Panc1 (cell line): Measurements from ENCODE around the gene COL4A2. TPM values are rescaled to one million over a fixed set of nuclear protein-coding genes. Genes with fewer than 3 reads are reported as not detected.

Experiments
- ATAC-seq: fragments of 200-7000 bp; cut with Tn5 transposase; 2 replicates; pipeline ENCODE4 v1.9.1; 2020; ENCODE audit warnings: mild to moderate bottlenecking, moderate library complexity
- BruUV-seq: library from RNA; stranded (reverse); fragments of 400-500 nt; replicated peaks from 2 replicates; lab custom pipeline; 2021; lab: Mats Ljungman, UMichigan
- CTCF ChIA-PET: fragments of 300-600 bp; sonication (Branson Sonifier 250); formaldehyde crosslinking; loops from one replicate; lab custom pipeline; 2022; ENCODE audit warnings: antibody characterized with exemption; lab: Charles Lee
- POLR2A ChIA-PET: fragments of 300-600 bp; sonication (Branson Sonifier 250); formaldehyde crosslinking; loops from one replicate; lab custom pipeline; 2022; ENCODE audit warnings: antibody characterized with exemption; lab: Charles Lee
- DNase-seq: peaks from one replicate; pipeline ENCODE4 v3.0.0-alpha.2; 2010; ENCODE audit warnings: low read depth, low spot score
- H3K27ac ChIP-seq: 2 replicates; pipeline ENCODE4 v1.5.1; 2011; ENCODE audit warnings: mild to moderate bottlenecking, low read length, inconsistent platforms
- H3K27me3 ChIP-seq: fragments of 200-500 bp; sonication (Bioruptor generic); 2 replicates; pipeline ENCODE4 v1.6.0; 2014; ENCODE audit warnings: low read length, inconsistent platforms; ENCODE audit not compliant: control insufficient read depth, insufficient read depth
- H3K36me3 ChIP-seq: fragments of 200-500 bp; sonication (Bioruptor generic); 2 replicates; pipeline ENCODE4 v1.5.1; 2014; ENCODE audit warnings: inconsistent platforms, mild to moderate bottlenecking, low read length, moderate library complexity; ENCODE audit not compliant: control insufficient read depth, insufficient read depth
- H3K4me1 ChIP-seq: 2 replicates; pipeline ENCODE4 v1.5.1; 2011; ENCODE audit warnings: inconsistent platforms, mild to moderate bottlenecking, low read length, moderate library complexity; ENCODE audit not compliant: control insufficient read depth, insufficient read depth
- H3K4me3 ChIP-seq, 2 experiments: 2 replicates each; pipeline ENCODE4 v1.5.1; 2011 to 2012; ENCODE audit warnings: low read depth in 2 of 2, low read length in 2 of 2, mild to moderate bottlenecking in 2 of 2, inconsistent platforms in 1 of 2, moderate library complexity in 1 of 2
- H3K9me3 ChIP-seq: fragments of 200-500 bp; sonication (Bioruptor generic); 2 replicates; pipeline ENCODE4 v1.5.1; 2014; ENCODE audit warnings: low read depth, mild to moderate bottlenecking, inconsistent platforms, low read length, moderate library complexity; ENCODE audit not compliant: control insufficient read depth, insufficient read depth
- POLR2AphosphoS5 ChIP-seq: IDR thresholded peaks from 2 replicates; pipeline ENCODE4 v1.6.1; 2012; ENCODE audit warnings: mild to moderate bottlenecking, low read depth, low read length, moderate library complexity
- REST ChIP-seq, 2 experiments: IDR thresholded peaks; 2 replicates each; pipeline ENCODE4 v1.6.1; 2011 to 2012; ENCODE audit warnings: low read depth in 2 of 2, control low read depth in 1 of 2, low read length in 1 of 2, mild to moderate bottlenecking in 1 of 2, moderate library complexity in 1 of 2; ENCODE audit not compliant: insufficient read depth in 1 of 2
- SIN3A ChIP-seq: IDR thresholded peaks from 2 replicates; pipeline ENCODE4 v1.6.1; 2012; ENCODE audit warnings: low read depth, mild to moderate bottlenecking, low read length, moderate library complexity, borderline replicate concordance; ENCODE audit not compliant: insufficient read depth
- TCF7L2 ChIP-seq: IDR thresholded peaks from 2 replicates; pipeline ENCODE4 v1.6.1; 2011; ENCODE audit warnings: mild to moderate bottlenecking, low read depth, low read length, inconsistent platforms
- in situ Hi-C: cut with HindIII; loops from 2 replicates; pipeline ENCODE4 v1.10.0; 2016; ENCODE audit warnings: low sequenced_read_pairs, low pct_unique_long_range_greater_than_20kb
- intact Hi-C: fragments of 100-400 bp; cut with micrococcal nuclease; formaldehyde crosslinking; loops from one replicate; pipeline ENCODE4 v1.10.0; 2022; ENCODE audit not compliant: unreplicated experiment
- total RNA-seq: library from RNA; stranded (reverse); gene quantifications from one replicate; pipeline ENCODE4 v1.2.1, GENCODE V29; 2021; ENCODE audit not compliant: unreplicated experiment
- TF ChIP-seq, protein P1 (sequence below): fragments of 450-650 bp; IDR thresholded peaks from 2 replicates; pipeline ENCODE4 v1.5.1; 2017; ENCODE audit warnings: mild to moderate bottlenecking

Gene COL4A2
- total RNA-seq, 1 experiment from 2014 or later: 3.0 TPM

DNA sequence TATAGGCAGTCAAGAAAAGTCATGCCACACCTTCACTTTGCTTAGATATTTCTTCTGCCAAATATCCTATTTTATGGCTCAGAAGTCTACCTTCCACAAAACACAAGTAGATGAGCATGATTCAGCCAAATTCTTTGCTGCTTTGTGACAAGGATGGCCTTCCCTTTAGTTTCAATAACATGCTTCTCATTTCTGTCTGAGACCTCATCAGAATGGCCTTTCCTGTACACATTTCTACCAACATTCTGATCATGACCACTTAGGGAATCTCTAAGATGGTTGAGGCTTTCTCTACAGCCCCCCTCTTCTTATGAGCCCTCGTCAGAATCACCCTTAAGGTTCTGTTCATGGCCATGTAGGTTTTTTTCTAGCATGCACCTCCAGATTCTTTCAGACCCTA is 96.2 kb downstream of the COL4A2 start:
- in situ Hi-C loops (no loop called here), intact Hi-C loops (no loop called here)
- DNase-seq (no peak), ATAC-seq (no peak)
- Histone ChIP-seq H3K27me3 (no peaks in the 10 kb centered on the region; the same call in 1 of the 2 replicates), H3K9me3 (no peaks in the 10 kb centered on the region), H3K4me1 (no peaks in the 10 kb centered on the region), H3K36me3 (no peaks in the 10 kb centered on the region), H3K4me3 (no peak overlapping the region), H3K27ac (no peak overlapping the region)
- CTCF ChIA-PET: no interaction called here
- POLR2A ChIA-PET: no interaction called here
- TF ChIP-seq REST (IDR thresholded peaks at IDR 0.05; ENCODE audit: insufficient read depth in 1 of 2, low read depth in 2 of 2, low read length in 1 of 2) (no peak), SIN3A (no peak), POLR2AphosphoS5 (no peak), TCF7L2 (no peak)
- TF ChIP-seq, protein P1, sequence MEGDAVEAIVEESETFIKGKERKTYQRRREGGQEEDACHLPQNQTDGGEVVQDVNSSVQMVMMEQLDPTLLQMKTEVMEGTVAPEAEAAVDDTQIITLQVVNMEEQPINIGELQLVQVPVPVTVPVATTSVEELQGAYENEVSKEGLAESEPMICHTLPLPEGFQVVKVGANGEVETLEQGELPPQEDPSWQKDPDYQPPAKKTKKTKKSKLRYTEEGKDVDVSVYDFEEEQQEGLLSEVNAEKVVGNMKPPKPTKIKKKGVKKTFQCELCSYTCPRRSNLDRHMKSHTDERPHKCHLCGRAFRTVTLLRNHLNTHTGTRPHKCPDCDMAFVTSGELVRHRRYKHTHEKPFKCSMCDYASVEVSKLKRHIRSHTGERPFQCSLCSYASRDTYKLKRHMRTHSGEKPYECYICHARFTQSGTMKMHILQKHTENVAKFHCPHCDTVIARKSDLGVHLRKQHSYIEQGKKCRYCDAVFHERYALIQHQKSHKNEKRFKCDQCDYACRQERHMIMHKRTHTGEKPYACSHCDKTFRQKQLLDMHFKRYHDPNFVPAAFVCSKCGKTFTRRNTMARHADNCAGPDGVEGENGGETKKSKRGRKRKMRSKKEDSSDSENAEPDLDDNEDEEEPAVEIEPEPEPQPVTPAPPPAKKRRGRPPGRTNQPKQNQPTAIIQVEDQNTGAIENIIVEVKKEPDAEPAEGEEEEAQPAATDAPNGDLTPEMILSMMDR: no peak
- no TSS peak for BruUV-seq

GRCh38 chr13:110403721-110404120 is 96.6 kb downstream of the COL4A2 start:
- TF ChIP-seq TCF7L2 (no peak), REST (IDR thresholded peaks at IDR 0.05; ENCODE audit: insufficient read depth in 1 of 2, low read depth in 2 of 2, low read length in 1 of 2) (no peak), POLR2AphosphoS5 (no peak), SIN3A (no peak)
- TF ChIP-seq, protein P1: no peak
- H3K9me3 ChIP-seq: no peaks in the 10 kb centered on the region
- H3K36me3 ChIP-seq: no peaks in the 10 kb centered on the region
- intact Hi-C loops: no loop called here
- H3K27me3 ChIP-seq: no peaks in the 10 kb centered on the region; the same call in 1 of the 2 replicates
- no TSS peak for BruUV-seq
- H3K4me3 ChIP-seq: no peak overlapping the region
- ATAC-seq: no peak
- no peaks in the 10 kb centered on the region for H3K4me1 ChIP-seq
- POLR2A ChIA-PET: no interaction called here
- H3K27ac ChIP-seq: no peak overlapping the region
- CTCF ChIA-PET: no interaction called here
- no peak for DNase-seq
- in situ Hi-C loops: no loop called here
